Measurements from ENCODE around the gene DENND6B. TPM values are rescaled to one million over a fixed set of nuclear protein-coding genes. Genes with fewer than 3 reads are reported as not detected.

Gene DENND6B
- total RNA-seq, 1 experiment from 2014 or later: 13.2 TPM

- Mint-ChIP-seq H3K36me3 (ENCODE audit: insufficient read depth, unreplicated experiment) (peaks cover 64% of the 10 kb centered on the region), H3K27me3 (ENCODE audit: unreplicated experiment) (no peaks in the 10 kb centered on the region), H3K9me3 (ENCODE audit: low read depth, unreplicated experiment) (no peaks in the 10 kb centered on the region), H3K4me3 (ENCODE audit: low read depth, unreplicated experiment) (peak overlapping the region; percentile 71), H3K27ac (ENCODE audit: unreplicated experiment) (peak overlapping the region; percentile 46), H3K4me1 (ENCODE audit: low read depth, unreplicated experiment) (peaks cover 66% of the 10 kb centered on the region)
- intact Hi-C loops (cut with micrococcal nuclease; ENCODE audit: unreplicated experiment): no loop called here
- DNase-seq: no peak
- CTCF ChIA-PET: interaction anchor here (0.5 to 1.5 kb wide), 8 partner anchors 8 to 323 kb away, joined by 3 to 6 read pairs (median 4); no protein-coding TSS in a partner anchor
- no peak for TF ChIP-seq CTCF (IDR thresholded peaks at IDR 0.05; ENCODE audit: unreplicated experiment)
- no TSS peak for BruUV-seq (replicated peaks)
Observed at GRCh38 chr22:50296658-50297490, 29.9 kb downstream of the DENND6B start.

GRCh38 chr22:50294319-50294656 is 32.5 kb downstream of the DENND6B start:
- intact Hi-C loops (cut with micrococcal nuclease; ENCODE audit: unreplicated experiment): no loop called here
- Mint-ChIP-seq H3K36me3 (ENCODE audit: insufficient read depth, unreplicated experiment) (peaks cover 54% of the 10 kb centered on the region), H3K27ac (ENCODE audit: unreplicated experiment) (peak overlapping the region; percentile 63), H3K4me1 (ENCODE audit: low read depth, unreplicated experiment) (peaks cover 61% of the 10 kb centered on the region), H3K4me3 (ENCODE audit: low read depth, unreplicated experiment) (peak overlapping the region; percentile 90), H3K9me3 (ENCODE audit: low read depth, unreplicated experiment) (no peaks in the 10 kb centered on the region), H3K27me3 (ENCODE audit: unreplicated experiment) (no peaks in the 10 kb centered on the region)
- DNase-seq: no peak
- no peak for TF ChIP-seq CTCF (IDR thresholded peaks at IDR 0.05; ENCODE audit: unreplicated experiment)
- no TSS peak for BruUV-seq (replicated peaks)
- CTCF ChIA-PET: interaction anchor here (0.7 to 2.2 kb wide), 8 partner anchors 10 to 67 kb away, joined by 3 to 26 read pairs (median 5); partner anchors contain the start of genes DENND6B, HDAC10 and PLXNB2

- Mint-ChIP-seq H3K27me3 (ENCODE audit: unreplicated experiment) (no peaks in the 10 kb centered on the region), H3K4me1 (ENCODE audit: low read depth, unreplicated experiment) (peaks cover 61% of the 10 kb centered on the region), H3K4me3 (ENCODE audit: low read depth, unreplicated experiment) (peak overlapping the region; percentile 90), H3K27ac (ENCODE audit: unreplicated experiment) (peak overlapping the region; percentile 63), H3K36me3 (ENCODE audit: insufficient read depth, unreplicated experiment) (peaks cover 54% of the 10 kb centered on the region), H3K9me3 (ENCODE audit: low read depth, unreplicated experiment) (no peaks in the 10 kb centered on the region)
- no TSS peak for BruUV-seq (replicated peaks)
- intact Hi-C loops (cut with micrococcal nuclease; ENCODE audit: unreplicated experiment): no loop called here
- CTCF ChIA-PET: interaction anchor here (0.7 to 2.2 kb wide), 8 partner anchors 10 to 66 kb away, joined by 3 to 26 read pairs (median 5); partner anchors contain the start of genes DENND6B, HDAC10 and PLXNB2
- DNase-seq: peak; percentile 88
- TF ChIP-seq CTCF (IDR thresholded peaks at IDR 0.05; ENCODE audit: unreplicated experiment): no peak
Observed at GRCh38 chr22:50293441-50294318, 33.1 kb downstream of the DENND6B start.

GRCh38 chr22:50292643-50293440 is 34.0 kb downstream of the DENND6B start:
- TF ChIP-seq CTCF (IDR thresholded peaks at IDR 0.05; ENCODE audit: unreplicated experiment): no peak
- intact Hi-C loops (cut with micrococcal nuclease; ENCODE audit: unreplicated experiment): no loop called here
- H3K4me1 Mint-ChIP-seq (ENCODE audit: low read depth, unreplicated experiment): peaks cover 55% of the 10 kb centered on the region
- peak; percentile 40 for DNase-seq
- no peaks in the 10 kb centered on the region for H3K27me3 Mint-ChIP-seq (ENCODE audit: unreplicated experiment)
- H3K9me3 Mint-ChIP-seq (ENCODE audit: low read depth, unreplicated experiment): no peaks in the 10 kb centered on the region
- peak overlapping the region; percentile 90 for H3K4me3 Mint-ChIP-seq (ENCODE audit: low read depth, unreplicated experiment)
- CTCF ChIA-PET: interaction anchor here (1.0 to 2.2 kb wide), 6 partner anchors 11 to 42 kb away, joined by 5 to 26 read pairs (median 6); partner anchors contain the start of gene HDAC10
- peaks cover 52% of the 10 kb centered on the region for H3K36me3 Mint-ChIP-seq (ENCODE audit: insufficient read depth, unreplicated experiment)
- BruUV-seq (replicated peaks): TSS peak; percentile 19
- peak overlapping the region; percentile 84 for H3K27ac Mint-ChIP-seq (ENCODE audit: unreplicated experiment)

All from Calu3 (cell line).